IPS-18c (cell line): Measurements from ENCODE around the gene TOMM40.
"Not testable (repeated sequence)": the region's sequence is repeated elsewhere in the genome, so short reads cannot be mapped to it uniquely, and the experiment has no call there.

Source experiments
- H3K4me3 ChIP-seq: 2 replicates; pipeline ENCODE4 v1.7.0; 2013; ENCODE audit warnings: low read depth, mild to moderate bottlenecking, low read length, moderate library complexity; ENCODE audit not compliant: insufficient read depth
- H3K9me3 ChIP-seq: one replicate; pipeline ENCODE4 v1.6.1; 2013; ENCODE audit warnings: mild to moderate bottlenecking, low read length, moderate library complexity; ENCODE audit not compliant: control insufficient read depth, insufficient read depth

TOMM40 gene

GRCh38 chr19:44908836-44909261, 17.8 kb downstream of the TOMM40 start:
- no peaks in the 10 kb centered on the region for H3K9me3 ChIP-seq
- H3K4me3 ChIP-seq = no peak overlapping the region

GRCh38 chr19:44909775-44910174, 18.7 kb downstream of the TOMM40 start:
- Histone ChIP-seq H3K4me3 (no peak overlapping the region), H3K9me3 (no peaks in the 10 kb centered on the region)

- not testable (repeated sequence) for H3K4me3 ChIP-seq, H3K9me3 ChIP-seq
These were observed 20.8 kb downstream of the TOMM40 start for GRCh38 chr19:44911896-44912295.

GRCh38 chr19:44912854-44913253, 21.8 kb downstream of the TOMM40 start:
- Histone ChIP-seq H3K9me3 (no peaks in the 10 kb centered on the region), H3K4me3 (no peak overlapping the region)

- peak overlapping the region; percentile 57; the same call in 1 of the 2 replicates for H3K4me3 ChIP-seq
These were observed 22.7 kb downstream of the TOMM40 start for GRCh38 chr19:44913512-44914432.

GRCh38 chr19:44914433-44915206, 23.6 kb downstream of the TOMM40 start, which contains the start of gene APOC1:
TSS of gene APOC1 (plus strand) at chr19:44914608. CDS start at chr19:44914892, 284 bp downstream.
- not testable (repeated sequence) for H3K9me3 ChIP-seq
- peak within 1 kb of the TSS; percentile 57 for H3K4me3 ChIP-seq

More at GRCh38 chr19:44913512-44914432, 22.7 kb downstream of the TOMM40 start:
- H3K9me3 ChIP-seq = not testable (repeated sequence)

- Histone ChIP-seq H3K4me3 (no peak overlapping the region), H3K9me3 (peaks cover 2% of the 10 kb centered on the region)
These were observed 33.2 kb downstream of the TOMM40 start for GRCh38 chr19:44924243-44924725.

- Histone ChIP-seq H3K9me3 (no peaks in the 10 kb centered on the region), H3K4me3 (no peak overlapping the region)
These were observed 34.2 kb downstream of the TOMM40 start for GRCh38 chr19:44925114-44925891.

- H3K9me3 ChIP-seq = not testable (repeated sequence)
- H3K4me3 ChIP-seq = peak overlapping the region; percentile 28; the same call in 1 of the 2 replicates
These were observed 35.4 kb downstream of the TOMM40 start for GRCh38 chr19:44926245-44927077.

GRCh38 chr19:44927746-44928145, 36.7 kb downstream of the TOMM40 start:
- no peak overlapping the region for H3K4me3 ChIP-seq
- no peaks in the 10 kb centered on the region for H3K9me3 ChIP-seq

GRCh38 chr19:44930088-44930487, 39.0 kb downstream of the TOMM40 start:
- Histone ChIP-seq H3K4me3 (no peak overlapping the region), H3K9me3 (no peaks in the 10 kb centered on the region)

GRCh38 chr19:44931541-44931940, 40.5 kb downstream of the TOMM40 start:
- no peak overlapping the region for H3K4me3 ChIP-seq
- H3K9me3 ChIP-seq = no peaks in the 10 kb centered on the region

- Histone ChIP-seq H3K4me3 (no peak overlapping the region), H3K9me3 (no peaks in the 10 kb centered on the region)
These were observed 48.6 kb downstream of the TOMM40 start for GRCh38 chr19:44939668-44940067.

- H3K9me3 ChIP-seq = no peaks in the 10 kb centered on the region
These were observed 51.1 kb downstream of the TOMM40 start, which contains the start of gene APOC4 for GRCh38 chr19:44942067-44942571. TSS of gene APOC4 (plus strand) at chr19:44942237. CDS start at chr19:44942278, 41 bp downstream.

GRCh38 chr19:44943801-44944249, 52.8 kb downstream of the TOMM40 start:
- Histone ChIP-seq H3K4me3 (no peak overlapping the region), H3K9me3 (no peaks in the 10 kb centered on the region)

More at GRCh38 chr19:44942067-44942571, 51.1 kb downstream of the TOMM40 start, which contains the start of gene APOC4:
- H3K4me3 ChIP-seq = no peak within 1 kb of the TSS
